NCI-H2196 treated with DMSO at 0.1 percent for 48 hours (cell line): Measurements from ENCODE around the gene C1orf159.
"Not testable (repeated sequence)": the region's sequence is repeated elsewhere in the genome, so short reads cannot be mapped to it uniquely, and the experiment has no call there.

Source experiments
- DNase-seq: peaks from one replicate; lab custom pipeline; 2025; ENCODE audit not compliant: unreplicated experiment; lab: John Stamatoyannopoulos, UW

The C1orf159 gene

GRCh38 chr1:1082239-1082775, 33.6 kb downstream of the C1orf159 start:
- DNase-seq = no peak

GRCh38 chr1:1081311-1082238, 34.3 kb downstream of the C1orf159 start:
- DNase-seq = no peak

GRCh38 chr1:1080951-1081310, 35.0 kb downstream of the C1orf159 start:
- no peak for DNase-seq

GRCh38 chr1:1080122-1080757, 35.6 kb downstream of the C1orf159 start:
- DNase-seq = peak; percentile 55

- peak; percentile 75 for DNase-seq
Measured at GRCh38 chr1:1079408-1080121, 36.3 kb downstream of the C1orf159 start.

GRCh38 chr1:1077396-1077795, 38.5 kb downstream of the C1orf159 start:
- not testable (repeated sequence) for DNase-seq

GRCh38 chr1:1075148-1075935, 40.5 kb downstream of the C1orf159 start:
- no peak for DNase-seq

- no peak for DNase-seq
Measured at GRCh38 chr1:1074631-1075147, 41.2 kb downstream of the C1orf159 start.

GRCh38 chr1:1073743-1074587, 41.9 kb downstream of the C1orf159 start, which contains the start of gene RNF223:
Gene RNF223 (minus strand): TSS chr1:1074306. CDS start chr1:1072566, 1,740 bp downstream.
- DNase-seq = peak; percentile 15

- no peak for DNase-seq
Measured at GRCh38 chr1:1072849-1073742, 42.8 kb downstream of the C1orf159 start.

- DNase-seq = no peak
Measured at GRCh38 chr1:1072299-1072848, 43.5 kb downstream of the C1orf159 start.

- no peak for DNase-seq
Measured at GRCh38 chr1:1071486-1072298, 44.2 kb downstream of the C1orf159 start.

GRCh38 chr1:1069711-1070676, 45.9 kb downstream of the C1orf159 start:
- no peak for DNase-seq

GRCh38 chr1:1069056-1069710, 46.7 kb downstream of the C1orf159 start:
- peak; percentile 74 for DNase-seq

- DNase-seq = peak; percentile 57
Measured at GRCh38 chr1:1068517-1069055, 47.3 kb downstream of the C1orf159 start.
